NCI-H1436 (cell line): ENCODE data around the gene CLEC2L.
A peak's percentile ranks its signal among the peaks of the same experiment; 100 is the strongest.

ENCODE experiments used
- DNase-seq: peaks from one replicate; lab custom pipeline; 2025; lab: John Stamatoyannopoulos, UW

Gene CLEC2L

DNA sequence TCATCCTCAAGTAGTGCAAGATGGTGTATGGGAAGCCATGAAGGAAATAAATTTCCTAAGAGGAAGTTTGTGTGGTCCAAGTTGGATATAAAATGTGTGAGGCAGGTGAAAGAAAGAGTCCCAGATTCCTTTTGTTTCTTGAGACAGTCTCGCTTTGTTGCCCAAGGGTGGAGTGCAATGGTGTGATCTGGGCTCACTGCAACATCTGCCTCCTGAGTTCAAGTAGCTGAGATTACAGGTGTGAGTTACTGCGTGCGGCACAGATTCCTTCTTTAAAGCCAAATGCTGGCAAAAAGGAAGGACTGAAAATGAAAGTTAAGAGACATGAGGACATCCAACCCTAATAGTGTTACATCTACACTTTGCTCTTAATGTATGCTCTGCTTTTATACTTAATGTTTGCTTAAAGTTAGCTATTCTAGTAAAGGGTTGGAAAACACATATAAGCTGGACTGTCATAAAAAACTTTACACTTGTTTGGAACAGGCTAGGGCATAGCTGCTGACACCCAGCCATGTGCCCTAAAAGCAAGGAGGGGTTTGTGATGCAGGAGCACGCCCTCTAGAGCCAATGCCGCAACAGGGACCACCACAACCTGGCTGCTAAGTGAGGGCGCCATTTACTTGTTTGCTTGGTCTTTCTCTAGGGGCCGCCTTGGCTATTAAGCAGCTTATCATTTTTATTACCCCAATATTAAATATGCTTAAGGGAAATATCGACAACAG, 34.5 kb downstream of the CLEC2L start:
- no peak for DNase-seq

DNA sequence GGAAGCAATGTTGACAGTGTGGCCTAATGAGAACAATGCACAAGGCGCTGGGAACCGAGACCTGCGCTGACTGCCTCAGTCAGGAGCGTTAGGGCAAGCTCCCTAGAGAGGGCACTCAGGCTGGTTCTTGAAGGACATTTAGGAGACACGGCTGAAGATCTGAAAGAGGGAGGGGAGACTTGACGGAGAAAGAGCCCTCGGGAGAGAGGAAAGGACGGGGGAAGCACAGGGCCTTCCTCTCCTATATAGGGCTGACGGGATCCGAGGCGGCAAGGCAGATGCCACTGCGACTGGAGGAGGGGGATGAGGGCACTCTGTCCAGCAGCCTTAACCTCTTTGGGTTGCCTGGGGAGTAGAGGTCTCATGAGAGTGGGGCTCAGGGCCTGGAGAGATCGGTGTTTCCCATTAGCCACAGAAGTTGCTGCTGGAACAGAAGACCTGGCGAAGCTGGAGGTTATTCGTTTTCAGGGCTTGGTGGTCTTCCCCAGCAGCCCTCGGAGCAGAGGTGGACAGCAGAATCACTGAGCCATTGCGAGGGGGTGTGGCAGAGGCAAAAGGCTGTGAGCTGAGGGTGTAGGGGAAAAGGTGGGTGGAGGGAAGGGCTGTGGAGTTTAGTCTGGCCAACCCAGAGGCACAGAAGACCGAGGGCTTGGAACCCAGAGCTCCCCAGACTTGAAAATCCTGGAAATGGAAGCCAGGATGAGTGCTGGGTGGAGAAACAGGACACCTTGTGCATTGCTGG, 36.0 kb downstream of the CLEC2L start:
- DNase-seq: no peak

DNA sequence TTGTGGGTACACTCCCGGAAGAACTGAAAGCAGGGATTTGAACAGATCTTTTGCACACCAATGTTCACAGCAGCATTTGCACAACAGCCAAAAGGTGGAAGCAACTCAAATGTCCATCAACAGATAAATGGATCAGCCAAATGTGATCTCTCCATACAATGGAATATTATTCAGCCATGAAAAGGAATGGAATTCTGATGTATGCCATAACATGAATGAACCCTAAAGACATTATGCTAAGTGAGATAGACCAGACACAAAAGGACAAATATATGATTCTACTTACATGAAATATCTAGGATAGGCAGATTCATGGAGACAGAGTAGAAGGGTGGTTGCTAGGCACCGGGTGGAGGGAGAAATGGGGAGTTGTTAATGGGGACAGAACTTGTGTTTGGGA, 36.7 kb downstream of the CLEC2L start:
- DNase-seq: no peak

DNA sequence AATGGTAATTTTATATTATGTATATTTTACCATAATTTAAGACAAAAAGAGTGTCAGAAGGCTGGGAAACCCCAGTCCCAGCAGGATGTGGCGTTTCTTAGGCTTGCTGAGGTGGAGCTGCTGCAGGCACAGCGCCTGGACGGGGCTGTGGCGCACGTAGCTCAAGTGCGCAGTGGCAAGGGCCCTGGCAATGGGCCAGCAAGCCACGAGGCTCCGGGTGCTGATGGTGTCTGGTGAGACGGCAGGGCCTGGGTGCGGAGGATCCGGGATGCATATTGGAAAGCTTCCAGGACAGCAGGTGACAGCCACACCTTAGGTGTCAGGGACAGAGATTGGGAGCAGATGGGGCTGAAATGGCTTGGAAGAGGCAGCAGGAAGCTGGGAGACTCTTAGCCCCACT, 37.2 kb downstream of the CLEC2L start:
- peak; percentile 66 for DNase-seq

DNA sequence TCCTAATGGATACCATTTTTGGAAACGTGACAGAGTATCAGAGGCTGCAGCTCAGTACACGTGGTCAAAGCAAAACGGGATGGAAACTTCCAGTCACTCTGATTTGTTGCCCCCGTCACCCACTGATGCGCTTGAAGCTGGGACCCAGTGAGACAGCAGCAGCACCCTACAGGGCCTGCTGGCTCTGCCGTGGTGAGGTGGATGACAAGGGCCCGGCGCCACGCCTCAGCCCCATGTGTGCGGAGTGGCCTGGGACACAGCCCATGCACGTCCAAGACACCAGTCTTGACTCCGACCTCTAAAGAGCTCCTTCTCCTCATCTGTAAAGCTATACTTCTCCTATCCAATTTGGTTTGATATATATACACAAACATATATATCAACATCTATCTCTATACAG, 39.0 kb downstream of the CLEC2L start:
- no peak for DNase-seq

DNA sequence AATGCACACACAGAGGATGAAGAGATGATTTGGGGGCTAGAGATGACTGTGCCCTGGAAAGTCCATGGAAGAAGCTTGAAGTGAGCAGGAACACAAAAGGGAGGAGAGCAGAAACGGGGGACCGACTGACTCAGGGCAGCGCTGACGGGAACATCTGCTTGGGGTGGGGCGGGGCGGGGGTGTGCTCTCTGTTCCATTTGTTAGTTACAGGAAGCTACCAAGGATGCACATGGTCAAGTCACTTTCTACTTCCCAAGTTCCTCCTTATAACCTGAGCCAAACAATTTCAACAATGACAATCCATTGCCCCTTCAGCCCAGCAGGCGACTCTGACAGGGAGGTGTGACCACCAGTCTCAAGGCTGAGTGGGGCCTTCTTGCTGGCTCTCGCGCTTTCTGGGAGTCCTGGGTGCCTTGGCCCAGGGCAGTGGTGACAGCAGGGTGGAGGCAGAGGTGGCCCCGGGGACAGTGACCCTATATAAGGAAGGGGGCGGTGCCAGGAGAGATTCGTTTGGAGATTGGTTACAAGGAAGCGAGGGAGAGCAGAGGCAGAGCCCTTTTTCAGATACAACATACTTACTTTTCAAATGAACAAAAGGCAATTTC, 39.6 kb downstream of the CLEC2L start:
- DNase-seq: no peak

DNA sequence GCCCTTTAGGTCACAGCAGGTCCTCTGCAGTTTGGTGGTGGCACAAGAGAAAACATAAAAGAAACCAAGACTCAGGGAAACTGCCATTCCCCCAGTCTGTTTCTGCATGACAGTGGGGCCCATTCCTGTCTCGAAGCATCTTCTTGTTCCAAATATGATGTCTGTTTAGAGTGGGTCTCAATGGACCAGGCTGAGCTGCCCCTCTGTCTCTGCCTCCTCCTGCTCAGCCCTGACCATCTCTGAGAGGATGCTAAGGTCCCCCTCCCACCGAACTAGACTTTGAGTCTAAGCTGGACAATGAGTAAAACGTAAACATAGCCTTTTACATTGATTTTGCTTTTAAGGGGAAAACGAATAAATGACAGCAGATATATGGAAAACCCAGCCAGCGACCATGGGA, 40.4 kb downstream of the CLEC2L start:
- no peak for DNase-seq

DNA sequence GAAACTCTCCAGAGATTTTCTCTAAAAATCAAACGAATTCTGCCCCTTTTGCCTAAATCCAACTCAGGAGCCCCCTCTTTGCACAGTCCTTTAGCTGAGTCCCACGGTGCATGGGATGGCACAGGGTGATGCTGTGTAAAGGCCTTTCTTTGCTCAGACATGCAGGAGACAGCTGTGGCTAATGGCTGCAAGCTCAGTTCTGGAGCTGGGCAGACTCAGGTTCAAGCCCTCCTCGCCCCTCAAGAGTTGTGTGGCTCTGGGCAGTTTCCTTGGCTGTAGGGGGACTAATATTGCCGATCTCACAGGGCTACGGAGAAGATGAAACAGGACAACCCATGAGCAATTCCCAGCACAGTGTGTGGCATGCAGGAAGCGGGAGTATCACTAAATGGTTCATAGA, 42.6 kb downstream of the CLEC2L start:
- DNase-seq: no peak

DNA sequence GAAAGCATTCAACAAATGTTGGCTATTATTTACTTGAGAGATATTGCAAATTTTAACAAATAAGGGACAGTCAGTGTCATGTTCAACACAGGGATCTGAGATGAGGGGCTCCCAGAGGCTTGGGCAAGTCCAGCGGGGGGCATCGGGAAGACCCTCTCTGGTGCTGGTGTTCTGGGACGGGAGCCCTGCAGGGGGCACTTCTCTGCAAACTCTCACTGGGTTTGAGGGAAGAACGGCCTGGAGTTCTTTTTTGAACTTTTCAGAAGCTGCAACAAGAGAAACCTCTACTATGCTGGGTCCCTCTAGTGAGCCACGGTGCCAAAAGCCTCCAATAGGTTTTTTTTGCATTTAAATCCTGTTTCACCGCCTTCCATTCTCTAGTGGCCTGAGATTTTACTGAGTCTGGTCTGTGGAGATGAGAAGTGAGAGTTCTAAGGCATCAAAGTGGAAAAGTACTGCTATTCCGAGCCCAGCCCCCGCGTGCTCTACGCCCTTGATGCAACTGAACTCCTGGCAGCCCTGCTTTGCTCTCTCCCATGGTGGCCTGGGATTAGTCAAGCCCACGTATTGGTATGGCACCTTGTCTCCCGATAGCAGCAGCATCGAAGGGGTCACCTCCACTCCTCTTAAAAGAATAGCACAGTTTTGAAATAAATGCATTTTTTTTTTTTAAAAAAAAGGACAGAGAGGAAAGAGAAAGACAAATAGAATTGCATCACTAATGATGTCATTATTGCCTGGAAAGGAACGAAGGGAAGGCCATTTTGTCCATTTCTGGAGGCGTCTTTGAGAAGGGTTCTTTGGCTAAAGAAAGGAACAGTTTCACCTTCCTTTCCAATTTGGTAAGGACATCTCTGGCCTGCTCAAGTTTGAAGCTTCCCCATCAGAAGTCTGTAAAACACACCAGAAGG, 43.5 kb downstream of the CLEC2L start:
- no peak for DNase-seq

DNA sequence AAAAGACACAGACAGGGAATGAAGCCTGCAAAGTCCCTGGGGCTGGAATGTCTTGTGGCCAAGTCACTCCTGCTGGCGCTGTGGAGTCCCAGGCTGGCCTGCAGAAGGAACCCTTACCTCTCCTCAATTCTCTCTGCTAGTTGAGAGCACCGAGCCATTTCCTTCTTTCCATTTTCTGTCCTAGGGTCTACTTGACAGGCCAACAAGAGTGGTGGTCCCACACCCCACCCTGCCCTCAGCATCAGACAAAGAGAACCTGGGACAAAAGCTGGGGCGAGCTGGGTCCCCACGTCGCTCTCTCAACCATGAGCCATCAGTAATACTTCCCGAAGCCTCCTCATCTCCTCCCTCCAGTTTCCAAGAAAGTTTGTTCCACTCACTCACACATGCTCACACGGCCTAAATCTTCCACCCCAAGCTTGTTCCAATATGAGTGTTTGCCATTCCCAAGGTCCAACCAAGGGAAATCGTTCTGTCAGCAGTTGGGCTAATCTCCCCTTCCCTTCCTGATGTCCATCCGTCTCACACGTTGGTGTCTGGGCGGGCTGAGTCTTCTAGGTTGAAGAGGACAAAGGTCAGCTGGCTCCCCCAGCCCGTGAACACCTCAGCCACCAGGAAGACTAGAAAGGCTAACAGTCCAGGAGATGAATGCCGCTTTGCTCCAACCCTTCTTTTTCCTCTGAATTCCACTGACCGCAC, 44.3 kb downstream of the CLEC2L start:
- no peak for DNase-seq

DNA sequence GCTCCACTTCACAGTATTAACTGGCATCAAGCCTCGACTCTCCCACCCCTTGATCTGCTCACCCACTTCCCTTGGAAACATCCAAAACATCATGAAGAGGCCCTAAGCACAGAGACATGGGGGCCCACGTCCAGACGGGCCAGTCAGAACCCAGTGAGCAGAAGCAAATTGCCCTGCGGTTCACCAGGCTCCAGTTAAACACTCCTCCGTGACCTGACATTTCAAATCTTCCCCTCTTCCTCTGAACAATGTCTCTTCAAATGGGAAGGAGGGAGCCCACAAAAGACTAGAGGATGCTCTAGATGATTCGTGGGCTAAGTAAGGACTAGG, 44.8 kb downstream of the CLEC2L start:
- DNase-seq: no peak

DNA sequence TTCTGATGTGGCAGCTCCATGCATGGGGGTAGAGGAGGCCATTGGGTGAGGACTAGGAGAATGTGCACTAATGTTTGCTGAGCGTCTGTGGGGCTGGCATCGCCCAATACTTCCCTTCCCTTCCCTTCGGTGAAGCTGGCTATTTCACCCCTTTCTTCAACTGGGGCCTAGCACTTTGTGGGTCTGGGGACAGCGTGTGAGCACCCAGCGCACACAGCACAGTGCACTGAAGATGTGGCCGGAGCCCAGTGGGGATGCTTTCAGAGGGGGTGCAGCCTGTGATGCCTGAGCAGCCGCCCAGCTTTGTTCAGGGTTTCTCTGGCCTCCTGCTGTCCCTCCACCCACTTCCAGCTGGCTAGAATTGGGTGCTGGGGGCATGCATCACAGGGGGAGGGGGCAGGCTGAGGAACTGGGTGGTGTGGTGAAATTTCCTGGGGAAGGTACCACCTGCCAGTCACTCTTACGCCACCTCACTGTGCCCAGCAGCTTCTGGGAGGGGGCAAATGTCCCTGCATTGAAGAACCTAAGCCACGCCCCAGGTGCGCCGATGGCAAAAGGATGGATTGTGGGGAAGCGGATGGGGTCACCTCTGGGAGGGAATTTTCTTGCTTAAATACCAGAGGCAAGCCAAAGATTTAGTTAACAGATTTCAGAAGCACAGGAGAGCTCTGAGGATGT, 45.5 kb downstream of the CLEC2L start:
- no peak for DNase-seq

DNA sequence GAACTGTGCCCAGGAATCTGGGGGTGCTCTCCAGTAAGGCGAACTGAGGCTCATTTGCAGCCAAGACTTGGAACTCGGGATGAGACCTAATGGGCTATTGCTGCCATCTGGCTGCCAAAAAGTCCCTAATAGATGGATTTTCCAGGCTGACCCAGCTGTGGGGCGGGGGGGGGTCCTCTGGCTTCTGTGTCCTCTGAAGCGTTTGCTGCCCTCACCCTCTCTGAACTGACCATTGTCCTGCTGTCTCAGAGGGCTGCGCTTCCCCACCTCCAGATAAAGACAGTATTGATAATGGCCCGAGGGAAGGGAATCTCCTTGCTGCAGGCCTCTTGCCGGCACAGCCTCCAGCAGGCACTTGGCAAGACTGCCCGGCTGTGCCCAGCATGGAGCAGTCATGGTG, 46.6 kb downstream of the CLEC2L start:
- no peak for DNase-seq

DNA sequence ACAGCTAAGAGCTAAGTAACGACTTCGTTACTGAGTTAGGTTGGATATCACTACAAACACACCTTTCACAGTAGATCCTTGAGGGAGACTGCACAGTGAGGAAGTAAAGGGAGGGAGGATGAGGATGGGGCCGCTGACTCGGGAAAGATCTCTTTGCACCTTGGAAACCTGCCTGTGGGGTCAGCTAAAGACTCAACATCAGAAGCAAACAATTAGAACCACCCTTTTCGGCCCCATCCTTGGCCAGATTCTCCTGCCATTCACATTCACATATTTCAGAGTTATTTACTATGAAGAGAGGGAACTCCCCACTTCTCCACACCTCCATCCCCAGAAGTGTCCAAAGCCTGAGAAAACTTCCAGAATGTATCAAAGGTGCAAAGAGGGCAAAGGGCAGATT, 47.1 kb downstream of the CLEC2L start:
- DNase-seq: no peak

DNA sequence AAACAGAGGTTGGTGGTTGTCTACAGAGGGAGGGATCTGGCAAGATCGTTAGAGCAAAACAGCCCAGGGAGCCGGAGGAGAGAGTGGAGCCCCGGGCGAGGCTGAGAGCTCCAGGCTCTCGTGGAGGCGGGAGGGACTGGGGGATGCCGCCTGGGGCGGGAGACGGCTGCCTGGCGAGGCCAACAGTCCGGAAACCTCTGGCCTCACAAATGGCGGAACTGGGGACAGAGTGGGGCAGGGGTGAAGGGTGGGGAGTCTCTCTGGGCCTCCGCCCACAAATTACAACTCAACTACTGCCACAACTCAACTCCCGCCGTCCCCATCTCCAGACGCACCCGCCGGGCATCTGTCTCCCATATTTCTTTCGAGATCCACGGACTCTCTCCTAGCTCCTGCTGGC, 47.7 kb downstream of the CLEC2L start:
- no peak for DNase-seq

DNA sequence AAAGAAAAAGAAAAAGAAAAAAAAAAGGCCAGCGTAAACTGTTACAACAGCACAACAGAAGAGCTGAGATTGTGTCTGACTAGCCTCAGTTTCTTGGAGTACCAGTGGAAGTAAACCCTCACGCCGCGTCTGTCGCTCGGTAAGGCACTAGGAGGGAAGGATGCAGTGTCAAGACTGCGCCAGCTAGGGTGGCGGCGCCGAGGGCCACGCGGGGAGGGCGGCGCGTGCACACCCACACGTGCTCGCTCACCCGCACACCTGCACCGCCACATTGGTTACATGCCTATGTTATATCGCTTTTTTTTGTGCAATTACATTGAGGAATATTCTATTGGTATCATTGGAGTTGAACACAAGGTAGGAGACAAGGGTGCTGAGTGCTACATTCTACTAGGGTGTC, 48.2 kb downstream of the CLEC2L start:
- DNase-seq: no peak

DNA sequence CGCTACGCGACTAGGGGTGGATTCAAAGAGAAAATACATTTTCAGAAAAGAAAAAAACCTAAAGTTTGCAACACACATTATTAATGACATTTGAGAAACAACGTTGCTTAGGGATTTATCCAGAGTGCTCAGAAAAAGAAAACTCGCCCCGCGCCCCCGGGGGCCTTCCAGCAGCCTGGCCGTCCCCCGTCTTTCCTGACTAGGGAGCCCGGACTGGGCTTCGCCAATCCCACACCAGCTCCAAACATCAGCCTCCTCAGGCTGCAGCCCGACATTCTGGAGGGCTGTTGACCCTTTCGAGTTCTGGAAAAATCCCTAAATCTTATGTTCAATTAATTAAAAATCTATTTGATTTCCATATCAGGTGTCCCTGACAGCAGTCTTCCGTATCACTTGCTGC, 48.6 kb downstream of the CLEC2L start:
- DNase-seq: no peak

DNA sequence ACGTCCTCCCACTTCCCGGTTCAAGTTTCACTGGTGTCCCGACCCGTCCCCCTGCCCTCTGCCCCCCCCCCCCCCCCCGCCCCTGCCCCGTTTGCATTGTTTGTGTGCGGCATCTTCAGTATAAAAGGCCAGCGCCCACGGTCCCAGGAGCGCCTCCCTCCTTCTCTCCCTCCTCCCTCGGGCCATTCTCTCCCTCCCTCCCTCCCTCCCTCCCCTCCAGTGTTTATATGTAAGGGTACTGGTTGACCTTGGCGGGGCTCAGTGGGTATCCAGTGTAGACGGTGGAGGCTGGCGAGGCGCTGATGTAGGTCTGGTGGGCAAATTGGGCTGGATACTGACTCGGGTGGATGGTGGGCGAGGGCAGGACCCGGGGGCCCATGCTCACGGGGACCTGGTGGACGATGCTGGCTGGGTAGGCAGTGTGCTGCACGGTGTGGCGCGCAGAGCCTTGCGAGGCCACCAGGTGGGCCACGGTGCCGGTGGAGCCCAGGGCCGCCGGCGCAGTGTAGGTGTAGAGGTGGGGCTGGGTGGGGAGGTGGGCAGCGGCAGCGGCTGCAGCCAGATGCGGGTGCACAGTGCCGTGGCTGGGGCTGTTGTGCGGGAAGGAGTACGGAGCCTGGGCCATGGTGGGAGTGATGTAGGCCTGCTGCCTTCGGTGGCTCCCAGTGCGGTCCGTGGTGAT, 49.4 kb downstream of the CLEC2L start:
- no peak for DNase-seq

DNA sequence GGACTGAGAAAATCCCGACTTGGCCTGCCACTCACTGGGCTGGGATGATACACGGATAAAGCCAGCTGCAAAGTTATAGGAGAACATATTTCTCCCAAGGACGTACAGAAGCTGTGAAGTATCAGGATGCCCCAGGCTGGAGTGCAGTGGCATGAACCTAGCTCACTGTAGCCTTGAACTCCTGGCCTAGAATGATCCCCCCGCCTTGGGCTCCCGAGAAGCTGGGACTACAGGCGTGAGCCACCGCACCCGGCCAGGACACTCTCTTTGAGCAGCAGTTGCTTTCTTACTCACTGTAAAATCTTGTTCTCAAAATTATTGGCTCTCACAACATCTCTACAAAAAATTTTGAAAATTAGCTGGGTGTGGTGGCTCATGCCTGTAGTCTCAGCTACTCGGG, 50.4 kb downstream of the CLEC2L start:
- DNase-seq: no peak

DNA sequence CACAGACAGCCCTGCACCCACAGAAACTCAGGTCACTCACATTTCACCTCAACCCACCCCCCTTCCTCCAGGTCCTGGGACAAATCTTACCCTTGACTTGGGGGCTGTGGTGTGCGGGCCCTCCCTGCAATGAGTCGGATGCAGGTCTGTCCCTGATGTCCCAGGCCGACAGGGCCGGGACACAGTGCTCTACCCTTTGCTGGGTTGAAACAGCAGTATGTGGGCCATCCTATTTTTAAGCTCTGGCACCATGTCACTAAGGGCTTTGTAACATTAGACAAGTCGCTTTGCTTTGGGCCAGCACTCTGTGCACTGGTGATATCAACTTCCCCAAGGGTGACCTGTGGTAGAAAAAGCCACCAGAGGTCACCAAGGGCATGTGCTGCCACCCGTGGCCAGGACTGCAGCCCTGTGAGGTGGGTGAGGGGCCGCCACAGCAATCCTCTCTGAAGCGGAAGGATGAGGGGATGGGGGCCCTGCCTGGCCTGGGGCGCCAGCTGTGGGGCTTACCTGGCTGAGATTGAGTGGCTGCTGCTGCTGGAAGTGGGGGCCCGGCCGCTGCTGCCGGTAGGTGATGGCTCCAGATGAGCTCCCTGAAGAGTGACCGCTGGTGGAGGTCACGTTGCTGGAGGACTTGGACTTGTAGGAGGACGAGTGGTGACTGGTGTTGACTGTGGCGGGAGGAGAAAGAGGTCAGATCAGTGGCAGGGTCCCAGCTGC, 51.3 kb downstream of the CLEC2L start:
- no peak for DNase-seq
